EH (cell line): ENCODE measurements around the gene HSPB1.
"Not testable (repeated sequence)": the region's sequence is repeated elsewhere in the genome, so short reads cannot be mapped to it uniquely, and the experiment has no call there.

Experiments
- DNase-seq: peaks from one replicate; pipeline ENCODE4 v3.0.0-alpha.2; 2015; ENCODE audit warnings: low read depth

The HSPB1 gene

DNA sequence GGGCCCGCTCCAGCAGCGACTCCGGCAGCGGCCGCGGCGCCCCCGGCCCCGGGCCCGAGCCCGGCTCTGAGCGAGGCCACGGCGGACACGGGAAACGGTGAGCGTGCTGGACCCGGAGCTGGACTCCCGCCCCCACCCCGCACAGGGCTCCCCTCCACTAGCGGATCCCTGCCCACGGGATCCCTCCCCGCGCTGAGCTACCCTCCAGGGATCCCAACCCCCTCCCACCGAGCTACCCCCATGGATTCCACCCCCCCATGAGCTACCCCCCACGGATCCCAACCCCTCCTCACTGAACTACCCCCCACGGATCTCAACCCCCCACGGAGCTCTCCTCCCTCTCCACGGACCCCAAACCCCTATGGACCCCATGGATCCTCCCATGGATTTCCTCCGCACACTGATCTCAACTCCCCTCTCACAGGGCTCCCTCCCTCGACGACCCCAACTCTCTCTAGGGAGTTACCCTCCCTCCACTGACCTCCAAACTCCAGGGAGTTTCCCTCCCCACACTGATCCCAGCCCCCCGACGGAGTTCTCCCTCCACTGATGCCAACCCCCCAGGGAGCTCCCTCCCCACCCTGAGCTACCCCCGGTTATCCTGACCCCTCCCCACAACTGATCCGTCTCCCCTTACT is 20.6 kb upstream of the HSPB1 start:
- no peak for DNase-seq

DNA sequence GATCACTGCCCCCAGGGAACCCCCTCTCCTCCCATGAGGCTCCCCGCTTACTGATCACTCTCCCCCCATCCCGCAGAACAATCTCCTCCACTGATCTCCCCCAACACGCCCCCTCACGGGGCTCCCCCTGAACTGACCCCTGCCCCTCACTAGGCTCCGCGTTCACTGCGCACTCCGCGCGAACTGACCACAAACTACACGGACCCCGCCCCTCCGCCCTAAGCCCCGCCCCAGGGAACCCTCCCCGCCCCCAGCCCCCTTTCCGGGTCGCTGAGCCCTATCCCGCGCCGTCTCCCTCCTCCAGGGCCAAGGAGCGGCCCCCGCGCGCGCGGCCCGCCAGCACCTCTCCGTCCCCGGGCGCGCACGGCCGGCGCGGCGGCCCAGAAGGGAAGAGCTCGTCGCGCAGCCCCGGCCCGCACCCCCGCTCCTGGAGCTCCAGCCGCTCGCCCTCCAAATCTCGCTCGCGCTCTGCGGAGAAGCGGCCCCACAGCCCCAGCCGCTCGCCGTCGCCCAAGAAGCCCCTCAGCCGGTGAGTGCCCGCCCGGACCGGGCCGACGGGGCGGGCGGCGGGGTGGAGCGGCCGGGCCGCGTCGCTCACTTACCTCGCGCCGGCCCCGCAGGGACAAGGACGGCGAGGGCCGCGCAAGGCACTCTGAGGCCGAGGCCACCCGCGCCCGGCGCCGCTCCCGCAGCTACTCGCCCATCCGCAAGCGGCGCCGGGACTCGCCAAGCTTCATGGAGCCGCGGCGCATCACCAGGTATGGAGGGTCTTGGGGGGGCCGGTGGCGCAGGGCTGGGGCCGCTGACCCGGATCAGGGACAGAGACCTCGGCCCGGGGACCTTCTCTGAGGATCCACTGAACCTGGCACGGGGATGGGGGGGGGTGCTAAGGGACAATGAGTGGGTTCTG is 19.9 kb upstream of the HSPB1 start:
- DNase-seq, result peak; percentile 29

DNA sequence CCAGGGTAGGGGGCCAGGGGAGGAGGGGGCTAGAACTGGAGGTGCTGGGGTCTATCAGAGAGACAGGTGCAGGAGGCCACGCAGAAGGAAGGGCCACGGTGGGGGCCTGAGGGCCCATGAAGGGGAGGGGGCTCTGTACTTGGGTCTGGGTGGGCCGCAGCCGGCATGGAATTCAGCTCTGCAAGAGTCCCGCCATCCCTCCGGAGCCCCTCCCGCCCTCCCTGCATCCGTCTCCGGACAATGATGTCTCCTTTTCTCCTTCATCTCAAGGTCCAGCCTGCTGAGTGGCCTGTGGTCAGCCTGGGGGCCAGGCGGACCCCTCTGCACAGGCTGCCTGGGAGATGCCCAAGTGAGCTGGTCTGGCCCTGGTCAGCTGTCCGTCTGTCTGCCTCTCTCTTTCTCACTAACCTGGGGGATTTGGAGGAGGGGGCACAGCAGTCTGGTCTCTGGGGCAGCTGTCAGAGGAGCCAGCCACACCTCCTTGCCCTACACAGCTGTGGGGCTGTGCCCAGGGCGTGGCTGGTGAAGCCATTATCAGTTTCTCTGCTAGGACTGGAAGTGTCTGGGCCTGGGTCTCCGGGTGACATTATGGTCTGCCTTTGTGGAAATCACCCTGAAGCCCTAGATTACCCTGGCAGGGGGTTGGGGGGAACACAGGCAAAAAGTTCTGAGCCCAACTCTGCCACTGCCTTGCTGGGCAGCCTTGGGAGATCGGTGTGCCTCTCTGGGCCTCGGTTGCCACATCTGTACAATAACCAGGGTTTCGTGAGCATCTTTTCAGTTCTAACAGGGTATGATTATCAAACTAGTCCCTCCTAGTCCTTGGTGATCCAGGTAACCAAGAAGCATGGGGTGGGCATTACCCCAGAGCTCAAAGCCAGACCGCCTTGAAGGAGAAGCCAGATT is 19.0 kb upstream of the HSPB1 start:
- no peak for DNase-seq

- no peak for DNase-seq
Observed at GRCh38 chr7:76285604-76286374, 16.7 kb upstream of the HSPB1 start.

DNA sequence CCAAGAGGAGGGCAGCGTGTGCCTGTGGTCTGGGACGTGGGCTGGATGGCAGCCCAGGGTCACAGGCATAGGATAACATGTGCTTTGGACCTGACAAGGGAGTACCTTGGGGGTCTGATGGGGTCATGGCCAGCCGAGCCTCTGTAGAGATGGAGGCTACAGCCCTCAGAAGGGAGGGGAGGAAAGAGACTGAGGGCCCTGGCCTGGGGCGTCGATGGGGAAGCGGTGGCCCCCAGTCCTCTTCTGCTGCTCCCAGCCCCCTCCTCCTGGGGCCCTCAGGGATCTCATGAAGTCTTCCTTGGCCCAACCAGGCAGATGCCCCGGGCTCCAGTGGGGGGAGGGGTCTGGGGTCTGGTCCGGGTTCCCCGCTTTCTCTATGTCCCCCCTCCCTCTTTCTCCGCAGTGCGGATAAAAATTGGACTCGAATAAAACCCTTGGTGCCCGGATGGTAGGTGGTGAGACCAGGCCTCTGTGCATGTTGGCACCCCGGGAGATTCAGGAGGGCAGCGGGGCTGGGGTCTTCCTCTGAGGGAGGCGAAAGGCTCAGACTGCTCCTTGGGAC is 15.6 kb upstream of the HSPB1 start:
- no peak for DNase-seq

- peak; percentile 54 for DNase-seq
Observed at GRCh38 chr7:76290847-76291350, 11.6 kb upstream of the HSPB1 start.

DNA sequence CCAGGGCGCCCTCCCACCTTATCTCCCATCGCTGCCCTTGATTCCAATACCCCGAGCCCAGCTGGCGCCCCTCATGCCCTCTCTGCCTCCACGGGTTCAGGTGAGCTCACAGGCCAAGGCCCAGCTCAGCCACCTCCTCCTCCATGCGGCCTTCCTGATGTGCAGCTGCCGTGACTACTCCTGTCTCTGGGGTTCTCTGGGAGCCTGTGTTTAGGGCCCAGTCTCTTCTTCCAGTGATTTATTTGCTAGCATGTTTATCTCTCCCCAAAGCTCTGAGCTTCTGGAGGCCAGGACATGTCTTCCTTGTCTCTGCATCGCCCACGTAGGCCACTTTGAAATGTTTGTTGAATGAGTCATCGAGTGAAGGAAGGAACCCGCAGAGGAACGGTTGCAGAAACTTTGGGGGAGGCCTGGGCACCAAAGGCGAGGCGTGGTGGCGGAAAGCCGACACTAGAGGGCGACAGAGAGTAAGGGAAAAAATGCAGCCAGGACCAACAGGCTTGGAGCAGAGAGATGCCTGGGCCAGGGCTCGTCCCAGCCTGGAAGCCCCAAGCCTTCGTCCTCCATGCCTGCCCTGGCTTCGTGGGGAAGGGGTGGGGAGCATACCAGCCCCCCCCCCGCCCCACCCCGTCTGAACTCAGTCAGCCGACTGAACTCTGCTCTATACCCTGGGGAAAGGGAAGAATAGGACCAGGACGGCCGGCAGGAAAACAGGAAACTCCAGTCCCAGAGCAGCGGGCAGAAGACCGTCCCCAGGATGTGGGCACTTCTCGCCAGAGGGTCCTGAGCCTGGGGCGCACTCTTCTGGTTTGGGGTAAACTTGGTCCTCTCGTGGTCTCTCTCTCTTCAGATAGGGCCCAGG is 10.9 kb upstream of the HSPB1 start:
- DNase-seq, result peak; percentile 99

DNA sequence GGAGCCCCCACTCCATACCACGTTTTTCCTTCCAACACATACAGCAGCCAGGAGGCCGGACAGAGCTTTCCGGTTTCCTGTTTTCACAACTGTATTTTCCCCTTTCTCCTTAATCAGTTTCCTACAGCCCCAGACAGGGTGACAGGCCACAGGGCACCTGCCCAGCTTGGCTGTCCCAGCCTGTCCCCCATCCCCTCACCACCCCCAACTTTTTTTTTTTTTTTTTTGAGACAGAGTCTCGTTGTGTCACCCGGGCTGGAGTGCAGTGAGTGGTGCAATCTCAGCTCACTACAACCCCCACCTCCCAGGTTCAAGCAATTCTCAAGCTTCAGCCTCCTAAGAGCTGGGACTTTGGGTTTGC is 10.3 kb upstream of the HSPB1 start:
- DNase-seq, result peak; percentile 47

- not testable (repeated sequence) for DNase-seq
Observed at GRCh38 chr7:76292911-76293310, 9.6 kb upstream of the HSPB1 start.

- DNase-seq, result no peak
Observed at GRCh38 chr7:76293407-76293901, 9.0 kb upstream of the HSPB1 start.

- peak; percentile 98 for DNase-seq
Observed at GRCh38 chr7:76294344-76295024, 8.0 kb upstream of the HSPB1 start.

GRCh38 chr7:76296743-76297740 is 5.4 kb upstream of the HSPB1 start:
- peak; percentile 87 for DNase-seq

DNA sequence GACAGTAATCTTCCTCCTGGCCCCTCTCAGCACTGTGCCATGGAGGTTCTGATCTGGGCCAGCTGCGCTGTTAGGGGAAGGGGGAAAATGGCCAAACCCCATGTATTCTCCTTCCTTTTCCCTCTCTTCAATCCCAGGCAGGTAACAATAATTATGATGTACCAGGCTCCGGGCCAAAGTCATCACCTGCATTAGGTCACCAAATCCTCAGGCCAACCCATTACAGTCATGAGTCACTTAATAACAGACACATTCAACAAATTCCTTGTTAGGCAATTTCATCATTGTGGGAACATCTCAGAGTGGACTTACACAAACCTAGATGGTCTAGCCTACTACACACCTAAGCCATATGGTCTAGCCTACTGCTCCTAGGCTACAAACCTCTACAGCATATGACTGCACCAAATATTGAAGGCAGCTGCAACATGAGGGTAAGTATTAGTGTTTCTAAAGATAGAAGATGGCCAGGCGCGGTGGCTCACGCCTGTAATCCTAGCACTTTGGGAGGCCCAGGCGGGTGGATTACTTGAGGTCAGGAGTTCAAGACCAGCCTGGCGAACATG is 2.2 kb upstream of the HSPB1 start:
- peak; percentile 81 for DNase-seq

GRCh38 chr7:76301000-76301399 is 1.5 kb upstream of the HSPB1 start:
- DNase-seq, result no peak

- peak; percentile 92 for DNase-seq
Observed at GRCh38 chr7:76303202-76304147, 1.0 kb downstream of the HSPB1 start.

- no peak for DNase-seq
Observed at GRCh38 chr7:76304888-76305375, 2.5 kb downstream of the HSPB1 start.
